GM12878 (cell line): ENCODE results near the gene CPLX1. TPM values are rescaled to one million over a fixed set of nuclear protein-coding genes. Genes with fewer than 3 reads are reported as not detected.

Source experiments
- ATAC-seq: fragments of 200-7000 bp; cut with Tn5 transposase; 3 replicates; pipeline ENCODE4 v1.9.1; 2020; ENCODE audit warnings: mild to moderate bottlenecking, moderate library complexity
- BruUV-seq: library from RNA; stranded (reverse); fragments of 400-500 nt; replicated peaks from 2 replicates; lab custom pipeline; 2021; lab: Mats Ljungman, UMichigan
- CTCF ChIA-PET: fragments of 300-600 bp; sonication (Branson Sonifier 250); formaldehyde crosslinking; extraction: SDS; loops from one replicate; lab custom pipeline; 2021; ENCODE audit warnings: inconsistent platforms; lab: Yijun Ruan, JAX
- POLR2A ChIA-PET: fragments of 350-600 bp; formaldehyde crosslinking; extraction: SDS; loops from one replicate; lab custom pipeline; 2021; ENCODE audit warnings: inconsistent platforms; lab: Charles Lee
- RAD21 ChIA-PET: fragments of 300-600 bp; sonication (Branson Sonifier 250); formaldehyde crosslinking; loops from one replicate; lab custom pipeline; 2023; ENCODE audit warnings: antibody characterized with exemption; ENCODE audit not compliant: unreplicated experiment; lab: Charles Lee
- SMC1A ChIA-PET: fragments of 300-600 bp; sonication (Branson Sonifier 250); formaldehyde crosslinking; loops from one replicate; lab custom pipeline; 2023; ENCODE audit not compliant: unreplicated experiment, uncharacterized antibody; lab: Charles Lee
- DNase-seq: peaks from one replicate; pipeline ENCODE4 v3.0.0-alpha.2; 2011; ENCODE audit warnings: low read depth, low spot score
- FAIRE-seq: peaks from 3 replicates; lab custom pipeline; 2011; peaks lifted over from hg19 to GRCh38; lab: Jason Lieb, UNC
- H2AFZ ChIP-seq: 2 replicates; pipeline ENCODE4 v1.6.0; 2011; ENCODE audit warnings: low read depth, low read length, control low read depth; ENCODE audit not compliant: control insufficient read depth
- H3K27ac ChIP-seq: 2 replicates; pipeline ENCODE4 v1.5.1; 2011; ENCODE audit warnings: control low read depth; ENCODE audit not compliant: control insufficient read depth, insufficient read depth
- H3K27me3 ChIP-seq, 2 experiments: replicated peaks in 1 of 2; 2 replicates each; pipeline versions ENCODE4 v1.6.0 to v1.6.1; 2011; ENCODE audit warnings: low read length in 1 of 2; ENCODE audit not compliant: control insufficient read depth in 2 of 2, insufficient read depth in 2 of 2
- H3K36me3 ChIP-seq, 2 experiments: 2 replicates each; pipeline ENCODE4 v1.5.1; 2011; ENCODE audit warnings: low read length in 1 of 2; ENCODE audit not compliant: control insufficient read depth in 2 of 2, insufficient read depth in 2 of 2
- H3K4me1 ChIP-seq: 2 replicates; pipeline ENCODE4 v1.6.1; 2011; ENCODE audit warnings: mild to moderate bottlenecking, low read length, moderate library complexity, mixed read lengths; ENCODE audit not compliant: control insufficient read depth, insufficient read depth
- H3K4me2 ChIP-seq: 2 replicates; pipeline ENCODE4 v1.6.0; 2011; ENCODE audit warnings: control low read depth; ENCODE audit not compliant: control insufficient read depth, insufficient read depth
- H3K4me3 ChIP-seq: fragments of 200-600 bp; sonication (generic); 2 replicates; pipeline ENCODE4 v1.5.1; 2016
- H3K79me2 ChIP-seq: 2 replicates; pipeline ENCODE4 v1.6.0; 2011; ENCODE audit warnings: low read length; ENCODE audit not compliant: control insufficient read depth, insufficient read depth
- H3K9ac ChIP-seq: 2 replicates; pipeline ENCODE4 v1.8.0; 2011; ENCODE audit warnings: low read length, control low read depth, mixed read lengths; ENCODE audit not compliant: control insufficient read depth, insufficient read depth
- H3K9me3 ChIP-seq: replicated peaks from 3 replicates; pipeline ENCODE4 v1.5.1; 2011; ENCODE audit warnings: mild to moderate bottlenecking, low read length; ENCODE audit not compliant: control insufficient read depth, insufficient read depth
- H4K20me1 ChIP-seq: 2 replicates; pipeline ENCODE4 v1.6.0; 2011; ENCODE audit not compliant: control insufficient read depth, insufficient read depth
- HSF1 ChIP-seq: fragments of 150-350 bp; IDR thresholded peaks from 2 replicates; pipeline ENCODE4 v1.6.1; 2014; ENCODE audit warnings: mild to moderate bottlenecking, low read depth, low read length
- LARP7 ChIP-seq: fragments of 450-650 bp; IDR thresholded peaks from 2 replicates; pipeline ENCODE4 v1.6.1; 2017; ENCODE audit warnings: mild to moderate bottlenecking
- MTA3 ChIP-seq: IDR thresholded peaks from 2 replicates; pipeline ENCODE4 v1.6.1; 2012; ENCODE audit warnings: low read length, inconsistent platforms, borderline replicate concordance
- NR2C1 ChIP-seq: fragments of 450-650 bp; IDR thresholded peaks from 2 replicates; pipeline ENCODE4 v1.6.1; 2017; ENCODE audit warnings: antibody characterized with exemption, mild to moderate bottlenecking, moderate library complexity
- SP1 ChIP-seq: IDR thresholded peaks from one replicate; pipeline ENCODE4 v1.6.1; 2011; ENCODE audit warnings: low read depth, low read length
- ZBED1 ChIP-seq: IDR thresholded peaks from 2 replicates; pipeline ENCODE4 v1.6.1; 2016; ENCODE audit warnings: borderline replicate concordance
- ZNF217 ChIP-seq: fragments of 450-650 bp; IDR thresholded peaks from 2 replicates; pipeline ENCODE4 v1.6.1; 2017; ENCODE audit warnings: antibody characterized with exemption, mild to moderate bottlenecking
- ZSCAN29 ChIP-seq: fragments of 450-650 bp; IDR thresholded peaks from 2 replicates; pipeline ENCODE4 v1.6.1; 2017; ENCODE audit warnings: mild to moderate bottlenecking, moderate library complexity
- WGBS: methylation state at CpG from one replicate; pipeline ENCODE4 v1.1.6; 2016; ENCODE audit warnings: low lambda C conversion rate; ENCODE audit not compliant: insufficient replicate concordance, insufficient coverage; ENCODE audit errors: missing lambda C conversion rate; 5-methylcytosine and 5-hydroxymethylcytosine counted together
- in situ Hi-C: fragments of 300-500 bp; cut with MboI; formaldehyde crosslinking; loops from 9 replicates; pipeline ENCODE4 v1.14.3; 2018; ENCODE audit warnings: mixed read lengths
- intact Hi-C: fragments of 100-400 bp; cut with micrococcal nuclease; formaldehyde crosslinking; loops from one replicate; pipeline ENCODE4 v1.14.2; 2022; ENCODE audit not compliant: unreplicated experiment
- polyA plus RNA-seq, 11 experiments: library from polyadenylated mRNA; depleted of rRNA in 4 of 11; unstranded in 6 of 11; stranded (reverse) in 5 of 11; fragments of >200 nt; fragmentation: Nextera tagmentation in 4 of 11; fragmentation: Illumina TruSeq in 1 of 11; extraction: Ambion mirVana in 4 of 11; extraction: Trizol in 1 of 11; gene quantifications; 1 replicate in 1 of 11; 2 replicates in 10 of 11; pipeline versions ENCODE4 v1.2.1 to v1.2.3, GENCODE V29; 2011 to 2016; ENCODE audit warnings: inconsistent platforms in 2 of 11, missing spikeins in 2 of 11, low read depth in 1 of 11
- total RNA-seq, 4 experiments: library from RNA; depleted of rRNA in 3 of 4; stranded (reverse); fragments of >200 nt in 3 of 4; fragmentation: Illumina TruSeq in 1 of 4; extraction: Trizol in 1 of 4; gene quantifications; 2 replicates each; pipeline versions ENCODE4 v1.2.1 to v1.2.3, GENCODE V29; 2013 to 2021

Gene CPLX1
- total and polyA plus RNA-seq, 10 of the 15 experiments (the other 5 are each of a cell fraction or from before 2014, with no cell fraction given), result 0.04 to 1.2 (median 0.13) TPM; not detected in 5

GRCh38 chr4:830601-831482 lies 4.9 kb upstream of the CPLX1 start:
- no peaks in the 10 kb centered on the region for H4K20me1 ChIP-seq
- POLR2A ChIA-PET, result no interaction called here
- peaks cover 5% of the 10 kb centered on the region; the same call in 2 of the 3 replicates for H3K9me3 ChIP-seq
- no peak overlapping the region for H3K4me3 ChIP-seq
- H3K4me1 ChIP-seq, result no peaks in the 10 kb centered on the region
- no peak overlapping the region for H3K4me2 ChIP-seq
- intact Hi-C loops, result no loop called here
- SMC1A ChIA-PET, result no interaction called here
- H3K9ac ChIP-seq, result no peak overlapping the region
- DNase-seq, result no peak
- no peak for FAIRE-seq
- H2AFZ ChIP-seq, result no peak overlapping the region
- WGBS, result 66% methylated on average over 23 of the region's 23 CpGs
- no TSS peak for BruUV-seq
- H3K79me2 ChIP-seq, result no peaks in the 10 kb centered on the region
- CTCF ChIA-PET, result no interaction called here
- ATAC-seq, result no peak
- H3K27ac ChIP-seq, result no peak overlapping the region
- RAD21 ChIA-PET, result no interaction called here
- H3K27me3 ChIP-seq, result peaks cover 3% of the 10 kb centered on the region in 2 experiments; a peak in 2 of 4 replicates
- in situ Hi-C loops, result no loop called here
- TF ChIP-seq NR2C1, result no peak
- no peak for TF ChIP-seq MTA3
- no peak for TF ChIP-seq ZBED1
- no peak for TF ChIP-seq SP1
- TF ChIP-seq ZSCAN29, result no peak
- TF ChIP-seq ZNF217, result no peak
- no peak for TF ChIP-seq HSF1
- no peak for TF ChIP-seq LARP7
- TF ChIP-seq, all 136 proteins: peak for 0
- no peaks in the 10 kb centered on the region for H3K36me3 ChIP-seq
